Midbrain (tissue), 1 donor: ENCODE data around the gene LRRC40.
"Not testable (repeated sequence)": the region's sequence is repeated elsewhere in the genome, so short reads cannot be mapped to it uniquely, and the experiment has no call there.

ENCODE experiments used
- DNase-seq: peaks from one replicate; lab custom pipeline; 2025; lab: John Stamatoyannopoulos, UW

The LRRC40 gene

DNA sequence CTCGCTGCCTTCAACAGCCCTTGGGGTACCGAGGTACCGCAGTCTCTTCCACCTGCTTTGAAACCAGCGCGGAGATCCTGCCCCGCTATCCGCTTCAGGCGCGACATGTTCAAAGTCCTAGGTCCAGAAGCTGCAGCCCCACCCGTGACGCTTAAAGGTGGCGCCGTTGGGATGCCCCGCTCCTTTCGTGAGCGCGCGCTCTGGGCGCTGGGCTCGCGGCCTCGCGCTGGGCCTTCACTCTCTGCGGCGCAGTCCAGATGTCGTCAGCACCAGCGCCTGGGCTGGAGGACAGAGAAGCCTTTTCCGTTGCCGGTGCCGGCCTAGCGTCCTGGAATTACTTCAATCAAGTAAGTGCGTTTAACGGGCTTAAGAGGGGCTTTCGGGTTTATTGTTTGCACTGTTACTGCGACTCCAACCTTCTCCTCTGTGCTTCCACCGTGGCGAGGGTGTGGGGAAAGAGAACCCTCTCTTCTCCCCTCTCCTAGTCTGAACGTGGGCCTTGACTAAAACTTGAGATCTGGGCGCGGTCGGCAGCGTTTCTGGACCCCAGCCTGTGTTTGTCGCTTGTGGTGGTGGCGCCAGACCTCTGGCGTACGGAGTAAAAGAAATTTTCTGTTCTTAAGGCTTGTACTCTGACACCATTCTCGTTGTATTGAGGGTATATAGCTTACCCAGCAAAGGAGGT is at the start of gene LRRC40:
LRRC40 (minus strand) TSS at position 146 of the 685 bp plus-strand sequence; CDS start at position 107, 39 bp downstream.
- DNase-seq = peak; percentile 98

DNA sequence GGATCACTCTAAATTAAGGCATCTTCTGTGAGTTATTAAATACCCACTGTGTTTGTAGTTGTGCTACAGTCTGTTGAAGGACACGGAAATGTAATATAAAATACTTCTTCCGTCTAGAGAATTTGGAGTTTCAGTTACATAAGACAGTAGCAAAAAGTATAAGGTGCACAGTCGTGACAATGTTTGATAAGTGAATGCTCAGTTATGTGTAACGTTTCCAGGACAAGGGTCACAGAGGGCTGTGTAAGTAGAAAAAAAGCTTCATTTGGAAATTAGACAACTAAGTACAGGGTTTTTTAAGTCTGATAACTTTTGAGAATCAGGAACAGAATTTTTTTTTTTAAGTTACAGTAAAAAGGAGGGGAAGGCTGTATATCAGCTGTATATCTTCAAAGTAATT is 43.4 kb upstream of the LRRC40 start:
- DNase-seq = no peak

DNA sequence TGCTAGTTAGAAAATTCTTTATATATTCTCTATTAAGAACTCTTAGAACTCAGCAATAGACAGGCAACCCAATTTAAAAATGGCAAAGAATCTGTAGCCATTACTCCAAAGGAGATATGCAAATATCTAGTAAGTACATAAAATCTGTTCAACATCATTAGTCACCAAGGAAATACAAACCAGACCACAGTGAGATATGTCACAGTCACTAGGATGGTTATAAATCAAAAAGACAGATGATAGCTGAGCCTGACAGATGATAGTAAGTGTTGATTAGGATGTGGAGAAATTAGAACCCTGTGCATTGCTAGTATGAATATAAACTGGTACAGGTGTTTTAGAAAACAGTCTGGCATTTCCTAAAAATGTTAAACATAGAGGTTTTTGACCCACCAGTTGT is 42.4 kb upstream of the LRRC40 start:
- no peak for DNase-seq

DNA sequence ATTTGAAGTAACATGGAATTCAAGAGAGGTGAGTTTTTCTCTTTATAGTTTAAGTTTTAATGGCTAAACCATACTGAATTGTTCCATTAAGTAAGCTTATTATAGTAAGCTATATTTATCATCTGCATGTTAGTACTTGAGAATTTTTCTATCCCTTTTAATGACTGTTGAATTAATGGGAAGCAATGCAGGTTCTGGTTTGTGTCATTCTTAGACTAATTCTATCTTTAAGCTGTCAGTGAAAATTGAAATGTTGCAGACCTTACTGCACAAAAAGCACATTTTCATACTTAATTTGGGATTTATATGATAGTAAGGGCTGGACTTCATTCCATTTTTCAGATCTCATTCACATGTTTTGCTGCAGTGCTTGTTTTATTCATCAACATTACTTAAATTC is 41.7 kb upstream of the LRRC40 start:
- DNase-seq = no peak

GRCh38 chr1:70239940-70240339 is 34.6 kb upstream of the LRRC40 start:
- DNase-seq = no peak

DNA sequence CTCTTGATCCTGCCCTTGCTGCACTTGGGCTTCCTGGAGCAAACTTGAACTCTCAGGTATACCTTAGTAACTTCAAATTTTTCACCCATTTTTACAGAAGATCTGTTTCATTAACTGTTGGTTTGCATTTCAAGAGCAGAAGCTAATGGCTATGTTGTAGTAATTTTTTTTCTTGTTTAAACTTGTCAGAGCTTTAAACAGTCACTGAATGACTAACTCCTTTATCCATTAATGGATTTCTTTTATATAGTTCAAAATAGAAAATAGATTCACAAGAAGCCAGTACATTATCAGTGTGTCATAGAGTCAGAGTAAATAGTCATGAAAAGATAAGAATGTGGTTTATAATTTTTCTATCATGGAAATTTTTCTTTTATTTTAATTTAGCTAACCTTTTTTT is 29.4 kb upstream of the LRRC40 start:
- DNase-seq = no peak

DNA sequence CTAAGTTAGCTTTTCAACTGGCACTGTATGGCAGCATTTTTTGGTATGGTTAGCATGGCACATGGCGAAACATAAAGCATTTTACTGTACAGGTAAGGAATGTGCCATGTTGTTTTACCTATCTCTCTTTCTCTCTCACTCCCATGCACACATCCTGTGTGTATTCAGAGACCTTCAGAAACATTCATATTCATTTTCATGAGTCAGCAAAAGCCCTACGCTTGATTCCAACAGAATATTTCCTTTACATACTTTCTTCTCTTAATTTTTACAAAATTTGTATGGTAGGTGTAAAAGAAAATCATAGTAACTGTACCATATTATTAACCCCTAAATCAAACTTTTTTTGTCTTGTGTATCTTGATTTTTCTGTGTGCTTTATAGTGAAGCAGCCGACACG is 26.1 kb upstream of the LRRC40 start:
- DNase-seq = no peak

DNA sequence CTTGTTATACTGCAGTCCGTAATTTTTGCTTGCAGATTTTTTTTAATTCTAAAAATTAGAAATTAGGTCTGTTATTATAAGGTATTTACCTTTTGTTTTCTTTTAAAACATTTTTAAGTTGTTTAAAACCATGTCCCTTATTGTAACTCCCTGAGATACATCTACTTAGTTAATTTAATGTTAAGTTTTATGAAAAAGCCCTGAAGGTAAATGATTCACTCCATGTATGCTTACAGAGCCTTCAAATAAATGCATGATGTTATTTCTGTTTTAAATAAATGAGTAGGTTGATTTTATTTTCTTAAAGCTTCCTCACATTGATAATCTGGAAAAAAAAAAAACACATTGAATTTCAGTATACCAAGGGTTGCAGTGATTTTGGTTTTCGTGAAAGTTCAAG is 23.3 kb upstream of the LRRC40 start:
- DNase-seq = no peak

- DNase-seq = no peak
These were observed 22.1 kb upstream of the LRRC40 start for GRCh38 chr1:70227439-70227838.

DNA sequence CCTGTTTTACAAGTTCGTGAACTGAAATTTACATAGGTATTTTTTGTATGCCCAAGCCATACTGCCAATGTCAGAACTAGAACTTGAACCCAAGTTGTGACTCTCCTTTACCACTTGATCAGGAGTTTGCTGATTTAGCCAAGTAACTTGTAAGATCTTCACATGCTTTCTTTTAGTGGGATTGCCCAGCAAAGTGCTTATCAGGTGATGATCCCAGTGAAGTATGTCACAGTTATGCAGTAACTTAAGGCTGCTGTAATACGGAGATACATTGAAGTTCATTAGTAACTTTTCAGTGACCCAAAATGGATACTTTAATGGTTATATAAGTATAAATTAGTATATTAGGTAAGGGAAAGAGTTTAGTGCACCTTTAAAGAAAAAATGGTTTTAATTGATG is 19.6 kb upstream of the LRRC40 start:
- no peak for DNase-seq

DNA sequence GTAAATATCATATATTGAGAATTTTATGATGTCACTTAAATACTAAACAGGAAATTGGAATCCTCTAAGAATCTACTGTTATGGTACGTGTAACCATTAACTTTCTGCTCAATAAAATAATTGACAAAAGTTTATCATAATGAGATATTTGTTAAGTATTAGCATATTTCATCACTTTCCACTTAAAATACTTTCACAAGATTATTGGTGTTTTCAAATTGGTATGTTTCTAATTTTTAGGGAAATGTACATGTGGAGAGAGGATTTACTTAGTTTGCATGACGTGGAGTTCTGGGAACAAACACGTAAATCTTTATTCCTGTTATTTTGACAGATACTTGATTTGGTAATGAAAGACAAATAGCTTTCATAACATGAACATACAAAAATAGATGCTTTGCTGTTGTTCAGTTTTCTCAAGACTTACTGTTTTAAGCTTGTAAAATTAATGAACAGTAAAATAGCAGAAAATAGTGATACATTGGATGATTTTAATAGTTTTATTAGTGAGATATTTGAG is 17.4 kb upstream of the LRRC40 start:
- DNase-seq = no peak

GRCh38 chr1:70221238-70222121 is 16.1 kb upstream of the LRRC40 start, which contains the start of gene SRSF11:
Gene SRSF11 (plus strand): TSS chr1:70221380. CDS start chr1:70221637, 257 bp downstream.
- peak; percentile 95 for DNase-seq

DNA sequence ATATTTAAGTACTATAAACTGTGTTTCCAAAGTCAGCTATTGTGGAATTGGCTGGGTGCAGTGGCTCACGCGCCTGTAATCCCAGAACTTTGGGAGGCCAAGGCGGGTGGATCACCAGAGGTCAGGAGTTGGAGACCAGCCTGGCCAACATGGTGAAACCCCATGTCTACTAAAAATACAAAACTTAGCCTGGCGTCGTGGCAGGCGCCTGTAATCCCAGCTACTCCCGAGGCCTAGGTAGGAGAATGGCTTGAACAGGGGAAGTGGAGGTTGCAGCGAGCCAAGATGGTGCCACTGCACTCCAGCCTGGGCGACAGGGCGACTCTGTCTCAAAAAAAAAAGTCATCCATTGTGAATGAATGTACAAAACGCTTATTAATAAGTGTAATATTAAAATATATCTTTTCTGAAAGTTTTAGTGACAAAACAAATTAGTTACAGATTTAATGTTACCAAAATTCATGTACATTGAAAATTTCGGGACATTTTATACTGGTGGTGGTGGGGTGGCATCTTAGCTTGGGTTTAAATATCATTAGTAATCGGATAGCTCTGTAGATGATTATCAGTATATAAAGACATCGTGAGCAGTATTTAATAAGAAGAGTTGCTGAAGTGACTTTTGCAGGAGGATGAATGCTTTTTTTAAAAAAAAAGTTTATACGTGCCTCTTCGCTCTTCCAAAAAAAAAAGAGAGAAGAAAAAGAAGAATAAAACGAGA is 15.3 kb upstream of the LRRC40 start:
- DNase-seq = no peak

DNA sequence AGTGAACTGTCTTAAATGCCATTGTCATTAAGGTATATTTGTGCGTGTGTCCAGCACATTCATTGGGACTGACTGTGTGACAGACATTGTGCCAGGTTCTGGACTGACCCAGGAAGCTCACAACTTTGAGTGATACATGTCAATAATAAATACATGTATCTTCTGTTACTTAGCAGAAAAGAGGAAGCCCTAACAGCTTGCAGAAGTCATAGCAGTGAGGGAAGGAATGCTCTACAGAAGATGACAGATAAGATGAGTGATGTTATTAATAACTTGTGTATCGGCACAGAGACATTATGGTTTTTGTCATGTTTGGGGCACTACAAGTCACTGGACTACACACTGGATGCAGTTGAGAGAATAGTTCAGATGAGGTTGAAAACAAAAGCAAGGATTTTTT is 14.6 kb upstream of the LRRC40 start:
- DNase-seq = no peak

DNA sequence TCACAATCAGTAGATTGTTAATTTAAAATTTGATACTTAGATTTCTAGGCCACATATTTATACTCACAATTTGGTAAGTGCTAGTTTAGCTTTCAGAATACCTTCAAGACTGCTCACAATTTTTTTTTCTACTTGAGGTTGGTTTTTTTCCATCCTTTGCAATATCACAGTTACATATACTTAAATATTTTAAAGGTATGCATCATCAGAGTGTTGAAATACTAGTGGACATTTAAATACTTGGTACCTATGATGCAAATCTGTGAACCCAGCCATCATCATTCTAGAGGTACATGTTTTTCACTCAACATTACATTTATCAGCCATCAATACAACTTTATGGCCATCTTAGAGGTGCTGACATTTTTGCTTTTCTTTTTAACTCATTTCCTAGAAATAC is 6.2 kb upstream of the LRRC40 start:
- no peak for DNase-seq

DNA sequence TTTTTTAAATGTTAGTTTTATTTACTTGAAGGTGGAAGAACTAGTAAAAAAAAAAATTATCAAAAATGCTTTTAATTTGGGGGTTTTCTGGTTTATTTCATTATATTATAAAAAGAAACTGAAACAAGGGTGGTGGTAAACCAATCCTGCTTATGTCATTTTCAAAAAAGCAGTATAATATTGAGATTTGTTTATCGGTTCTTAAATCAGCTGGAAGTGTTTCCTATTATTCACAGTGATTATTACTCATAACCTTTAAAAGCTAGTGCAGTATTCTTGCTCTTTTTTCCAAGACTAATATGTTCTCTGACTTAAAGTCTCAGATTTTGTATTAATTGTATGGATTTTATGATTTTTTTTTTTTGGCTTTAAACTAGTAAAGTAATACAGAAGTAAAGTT is 5.4 kb upstream of the LRRC40 start:
- DNase-seq = no peak

- DNase-seq = no peak
These were observed 2.9 kb upstream of the LRRC40 start for GRCh38 chr1:70208292-70208691.

GRCh38 chr1:70207492-70207891 is 2.1 kb upstream of the LRRC40 start:
- no peak for DNase-seq

DNA sequence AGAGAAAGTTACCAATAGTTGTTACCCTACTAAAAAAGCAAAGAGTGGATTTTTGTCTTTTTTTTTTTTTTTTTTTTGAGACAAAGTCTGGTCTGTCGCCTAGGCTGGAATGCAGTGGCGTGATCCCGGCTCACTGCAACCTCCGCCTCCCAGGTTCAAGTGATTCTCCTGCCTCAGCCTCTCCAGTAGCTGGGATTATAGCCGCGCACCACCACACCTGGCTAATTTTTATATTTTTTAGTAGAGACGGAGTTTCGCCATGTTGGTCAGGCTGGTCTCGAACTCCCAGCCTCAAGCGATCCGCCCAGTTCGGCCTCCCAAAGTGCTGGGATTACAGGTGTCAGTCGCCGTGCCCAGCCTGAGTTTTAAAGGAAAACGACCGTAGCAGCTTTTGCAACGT is 1.5 kb upstream of the LRRC40 start:
- not testable (repeated sequence) for DNase-seq

- no peak for DNase-seq
These were observed 327 bp downstream of the LRRC40 start for GRCh38 chr1:70205071-70205433.

DNA sequence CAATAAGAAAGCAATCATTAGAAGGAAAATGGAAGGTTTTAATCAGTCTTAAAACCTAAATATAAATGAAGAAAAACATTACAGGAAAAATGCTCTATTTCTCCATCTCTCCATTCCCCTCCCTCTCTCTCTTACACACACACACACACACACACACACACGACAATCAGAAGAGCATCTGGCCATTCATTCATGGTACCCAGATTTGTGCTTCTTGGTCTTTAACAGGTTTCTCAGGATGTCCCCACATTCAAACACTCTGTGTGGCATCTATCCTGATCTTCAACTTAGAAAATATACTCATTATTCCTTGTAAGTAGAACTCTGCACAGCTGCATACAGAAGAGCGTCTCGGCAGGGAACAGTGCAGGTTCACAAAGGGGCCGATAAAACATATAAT is 779 bp downstream of the LRRC40 start:
- no peak for DNase-seq

DNA sequence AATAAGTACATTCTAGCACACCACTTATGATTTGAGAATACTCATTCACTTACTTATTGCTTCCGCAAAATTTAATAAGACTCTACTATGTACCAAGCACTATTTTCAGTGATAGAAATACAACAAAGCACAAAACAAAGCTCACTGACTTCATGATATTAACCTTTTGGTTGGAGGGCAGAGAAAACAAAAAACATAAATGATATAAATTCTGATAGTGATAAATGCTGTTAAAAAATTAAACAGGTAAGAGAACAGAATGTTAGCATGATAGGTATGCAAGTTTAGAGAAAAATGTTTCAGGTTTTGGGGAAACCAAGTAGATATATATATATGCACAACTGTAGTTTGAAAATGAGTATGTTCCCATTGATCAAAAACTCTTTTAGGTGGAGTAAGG is 1.2 kb downstream of the LRRC40 start:
- DNase-seq = no peak
